Muscle layer of duodenum (tissue), 2 donors: Measurements from ENCODE around the gene DLG3.

Source experiments
- H3K27ac ChIP-seq: one replicate; pipeline ENCODE4 v1.7.0; 2013; ENCODE audit warnings: mild to moderate bottlenecking, low read length
- H3K27me3 ChIP-seq: one replicate; pipeline ENCODE4 v1.7.0; 2013; ENCODE audit warnings: low read depth, mild to moderate bottlenecking, control low read depth, low read length
- H3K36me3 ChIP-seq, 2 donors: one replicate each; pipeline ENCODE4 v1.7.0; 2013; ENCODE audit warnings: low read length in 2 of 2, control low read depth in 1 of 2, mild to moderate bottlenecking in 1 of 2; ENCODE audit not compliant: insufficient read depth in 2 of 2, control insufficient read depth in 1 of 2
- H3K4me1 ChIP-seq, 2 donors: one replicate each; pipeline ENCODE4 v1.7.0; 2013; ENCODE audit warnings: low read length in 2 of 2, mild to moderate bottlenecking in 2 of 2, control low read depth in 1 of 2, moderate library complexity in 1 of 2; ENCODE audit not compliant: insufficient read depth in 2 of 2, control insufficient read depth in 1 of 2
- H3K4me3 ChIP-seq, 2 donors: one replicate each; pipeline ENCODE4 v1.7.0; 2013; ENCODE audit warnings: low read length in 2 of 2, low read depth in 1 of 2, mild to moderate bottlenecking in 1 of 2
- H3K9me3 ChIP-seq, 2 donors: one replicate each; pipeline ENCODE4 v1.7.0; 2013; ENCODE audit warnings: low read length in 2 of 2, control low read depth in 1 of 2, mild to moderate bottlenecking in 1 of 2; ENCODE audit not compliant: control insufficient read depth in 1 of 2
- donor health status: healthy.

DLG3 gene

GRCh38 chrX:70426286-70427278 is 18.1 kb upstream of the DLG3 start:
- Histone ChIP-seq H3K4me3 (no peak overlapping the region), H3K27ac (no peak overlapping the region), H3K4me1 (no peaks in the 10 kb centered on the region), H3K27me3 (no peaks in the 10 kb centered on the region), H3K9me3 (no peaks in the 10 kb centered on the region), H3K36me3 (no peaks in the 10 kb centered on the region)

GRCh38 chrX:70427365-70427764 is 17.3 kb upstream of the DLG3 start:
- Histone ChIP-seq H3K4me1 (no peaks in the 10 kb centered on the region), H3K27ac (no peak overlapping the region)

GRCh38 chrX:70429759-70430158 is 14.9 kb upstream of the DLG3 start:
- Histone ChIP-seq H3K27ac (no peak overlapping the region), H3K27me3 (no peaks in the 10 kb centered on the region), H3K36me3 (no peaks in the 10 kb centered on the region), H3K4me3 (no peak overlapping the region), H3K9me3 (no peaks in the 10 kb centered on the region), H3K4me1 (peaks cover 0 to under 1% of the 10 kb centered on the region in 2 donors)

More at GRCh38 chrX:70427365-70427764, 17.3 kb upstream of the DLG3 start:
- Histone ChIP-seq H3K9me3 (no peaks in the 10 kb centered on the region), H3K4me3 (no peak overlapping the region), H3K27me3 (no peaks in the 10 kb centered on the region), H3K36me3 (no peaks in the 10 kb centered on the region)

- Histone ChIP-seq H3K27me3 (no peaks in the 10 kb centered on the region), H3K9me3 (no peaks in the 10 kb centered on the region), H3K4me1 (peaks cover 0 to 4% of the 10 kb centered on the region in 2 donors), H3K36me3 (no peaks in the 10 kb centered on the region), H3K27ac (no peak overlapping the region), H3K4me3 (peak overlapping the region; percentile 11 to 73)
These were observed 11.4 kb upstream of the DLG3 start for GRCh38 chrX:70432936-70433847.

- H3K27ac ChIP-seq: peak overlapping the region; percentile 74
These were observed 10.7 kb upstream of the DLG3 start for GRCh38 chrX:70433848-70434351.

GRCh38 chrX:70434352-70434866 is 10.2 kb upstream of the DLG3 start:
- Histone ChIP-seq H3K4me1 (peaks cover 0 to 4% of the 10 kb centered on the region in 2 donors), H3K9me3 (no peaks in the 10 kb centered on the region), H3K27me3 (no peaks in the 10 kb centered on the region), H3K27ac (peak overlapping the region; percentile 74), H3K36me3 (no peaks in the 10 kb centered on the region), H3K4me3 (peak overlapping the region; percentile 71 to 73)

More at GRCh38 chrX:70433848-70434351, 10.7 kb upstream of the DLG3 start:
- no peaks in the 10 kb centered on the region for H3K36me3 ChIP-seq
- H3K4me3 ChIP-seq: peak overlapping the region; percentile 71 to 73
- H3K4me1 ChIP-seq: peaks cover 0 to 4% of the 10 kb centered on the region in 2 donors
- H3K9me3 ChIP-seq: no peaks in the 10 kb centered on the region
- H3K27me3 ChIP-seq: no peaks in the 10 kb centered on the region

GRCh38 chrX:70434914-70435586 is 9.6 kb upstream of the DLG3 start:
- Histone ChIP-seq H3K27ac (peak overlapping the region; percentile 63), H3K27me3 (no peaks in the 10 kb centered on the region), H3K4me3 (peak overlapping the region; percentile 44 to 73), H3K9me3 (no peaks in the 10 kb centered on the region), H3K4me1 (peaks cover 0 to 4% of the 10 kb centered on the region in 2 donors), H3K36me3 (no peaks in the 10 kb centered on the region)

- Histone ChIP-seq H3K36me3 (no peaks in the 10 kb centered on the region), H3K4me1 (peaks cover 0 to 4% of the 10 kb centered on the region in 2 donors), H3K9me3 (no peaks in the 10 kb centered on the region), H3K27ac (no peak overlapping the region), H3K4me3 (no peak overlapping the region), H3K27me3 (no peaks in the 10 kb centered on the region)
These were observed 8.3 kb upstream of the DLG3 start for GRCh38 chrX:70436343-70436742.

- no peaks in the 10 kb centered on the region for H3K27me3 ChIP-seq
- H3K4me1 ChIP-seq: peaks cover 0 to 4% of the 10 kb centered on the region in 2 donors
- no peaks in the 10 kb centered on the region for H3K36me3 ChIP-seq
- H3K27ac ChIP-seq: no peak overlapping the region
- H3K4me3 ChIP-seq: no peak overlapping the region
- H3K9me3 ChIP-seq: no peaks in the 10 kb centered on the region
These were observed 7.6 kb upstream of the DLG3 start for GRCh38 chrX:70437011-70437410.

GRCh38 chrX:70437921-70438665 is 6.5 kb upstream of the DLG3 start:
- H3K4me1 ChIP-seq: peaks cover 0 to 4% of the 10 kb centered on the region in 2 donors
- no peaks in the 10 kb centered on the region for H3K27me3 ChIP-seq
- H3K27ac ChIP-seq: no peak overlapping the region
- no peak overlapping the region for H3K4me3 ChIP-seq
- no peaks in the 10 kb centered on the region for H3K9me3 ChIP-seq
- H3K36me3 ChIP-seq: no peaks in the 10 kb centered on the region
